IMR-90 (cell line): ENCODE measurements around the gene DPH3. TPM values are rescaled to one million over a fixed set of nuclear protein-coding genes. Genes with fewer than 3 reads are reported as not detected.

ENCODE experiments used
- ATAC-seq: fragments of 200-7000 bp; cut with Tn5 transposase; 2 replicates; pipeline ENCODE4 v1.9.1; 2020; ENCODE audit warnings: low read depth, mild to moderate bottlenecking, moderate library complexity
- BruUV-seq: library from RNA; stranded (reverse); fragments of 400-500 nt; replicated peaks from 2 replicates; lab custom pipeline; 2021; lab: Mats Ljungman, UMichigan
- CTCF ChIA-PET: fragments of 300-600 bp; formaldehyde crosslinking; extraction: SDS; loops from one replicate; lab custom pipeline; 2021; ENCODE audit warnings: antibody characterized with exemption; lab: Yijun Ruan, JAX
- POLR2A ChIA-PET: fragments of 300-600 bp; sonication (Branson Sonifier 250); formaldehyde crosslinking; loops from one replicate; lab custom pipeline; 2022; ENCODE audit warnings: antibody characterized with exemption; ENCODE audit not compliant: unreplicated experiment; lab: Charles Lee
- DNase-seq: peaks from one replicate; pipeline ENCODE4 v3.0.0; 2013
- H2AFZ ChIP-seq: replicated peaks from 2 replicates; pipeline ENCODE3; 2013; ENCODE audit warnings: low read length, mild to moderate bottlenecking; ENCODE audit not compliant: poor library complexity
- H2AK5ac ChIP-seq: 2 replicates; pipeline ENCODE4 v1.6.1; 2013; ENCODE audit warnings: low read depth, low read length, inconsistent platforms
- H2AK9ac ChIP-seq: replicated peaks from 2 replicates; pipeline ENCODE3; 2013; ENCODE audit warnings: mild to moderate bottlenecking, low read depth, low read length, moderate library complexity; ENCODE audit not compliant: poor library complexity
- H2BK120ac ChIP-seq: 2 replicates; pipeline ENCODE4 v1.6.1; 2013; ENCODE audit warnings: low read depth, low read length, inconsistent platforms
- H2BK15ac ChIP-seq: 3 replicates; pipeline ENCODE4 v1.6.1; 2013; ENCODE audit warnings: low read depth, low read length, inconsistent platforms
- H2BK20ac ChIP-seq: 2 replicates; pipeline ENCODE4 v1.6.1; 2013; ENCODE audit warnings: low read depth, mild to moderate bottlenecking, inconsistent platforms, low read length, moderate library complexity
- H2BK5ac ChIP-seq: 2 replicates; pipeline ENCODE4 v1.6.1; 2013; ENCODE audit warnings: mild to moderate bottlenecking, low read depth, low read length, inconsistent platforms; ENCODE audit not compliant: poor library complexity, severe bottlenecking
- H3K14ac ChIP-seq: replicated peaks from 2 replicates; pipeline ENCODE4 v1.6.1; 2013; ENCODE audit warnings: low read depth, low read length, inconsistent platforms
- H3K18ac ChIP-seq: 2 replicates; pipeline ENCODE4 v1.6.1; 2013; ENCODE audit warnings: low read depth, low read length, control low read depth
- H3K23ac ChIP-seq: 2 replicates; pipeline ENCODE4 v1.6.1; 2013; ENCODE audit warnings: low read depth, low read length, inconsistent platforms
- H3K27ac ChIP-seq: 2 replicates; pipeline ENCODE4 v1.5.1; 2013; ENCODE audit warnings: mild to moderate bottlenecking, control low read depth, low read length; ENCODE audit not compliant: insufficient read depth
- H3K27me3 ChIP-seq: 2 replicates; pipeline ENCODE4 v1.6.1; 2013; ENCODE audit warnings: low read length; ENCODE audit not compliant: control insufficient read depth, insufficient read depth
- H3K36me3 ChIP-seq: 2 replicates; pipeline ENCODE4 v1.6.1; 2013; ENCODE audit warnings: low read length, mixed read lengths; ENCODE audit not compliant: control insufficient read depth, insufficient read depth
- H3K4ac ChIP-seq: 2 replicates; pipeline ENCODE4 v1.6.1; 2013; ENCODE audit warnings: low read depth, low read length, inconsistent platforms
- H3K4me1 ChIP-seq: 2 replicates; pipeline ENCODE4 v1.6.1; 2013; ENCODE audit warnings: low read length, mixed read lengths; ENCODE audit not compliant: control insufficient read depth, insufficient read depth
- H3K4me2 ChIP-seq: 2 replicates; pipeline ENCODE4 v1.6.1; 2013; ENCODE audit warnings: low read depth, mild to moderate bottlenecking, control low read depth, low read length, moderate library complexity
- H3K4me3 ChIP-seq: 2 replicates; pipeline ENCODE4 v1.5.1; 2013; ENCODE audit warnings: low read depth, mild to moderate bottlenecking, control low read depth, low read length, moderate library complexity; ENCODE audit not compliant: insufficient read depth
- H3K56ac ChIP-seq: 2 replicates; pipeline ENCODE4 v1.6.1; 2013; ENCODE audit warnings: low read length, inconsistent platforms; ENCODE audit not compliant: insufficient read depth; ENCODE audit errors: extremely low read depth
- H3K79me1 ChIP-seq, 2 experiments: 2 replicates each; pipeline ENCODE4 v1.6.1; 2013; ENCODE audit warnings: low read length in 2 of 2, inconsistent platforms in 1 of 2, low read depth in 1 of 2
- H3K9ac ChIP-seq: 2 replicates; pipeline ENCODE4 v1.6.1; 2013; ENCODE audit warnings: low read depth, low read length, control low read depth
- H3K9me1 ChIP-seq: 2 replicates; pipeline ENCODE4 v1.6.1; 2013; ENCODE audit warnings: low read length, inconsistent platforms; ENCODE audit not compliant: insufficient read depth
- H3K9me3 ChIP-seq: 2 replicates; pipeline ENCODE4 v1.6.1; 2013; ENCODE audit warnings: low read length; ENCODE audit not compliant: control insufficient read depth, insufficient read depth
- H4K20me1 ChIP-seq: 2 replicates; pipeline ENCODE4 v1.6.1; 2013; ENCODE audit warnings: low read length, inconsistent platforms; ENCODE audit not compliant: insufficient read depth
- H4K5ac ChIP-seq: 2 replicates; pipeline ENCODE4 v1.6.1; 2013; ENCODE audit warnings: mild to moderate bottlenecking, low read depth, low read length, control low read depth
- H4K8ac ChIP-seq, 2 experiments: 2 replicates each; pipeline ENCODE4 v1.6.1; 2013; ENCODE audit warnings: low read depth in 2 of 2, low read length in 2 of 2, control low read depth in 1 of 2, inconsistent platforms in 1 of 2
- H4K91ac ChIP-seq: 2 replicates; pipeline ENCODE4 v1.6.1; 2013; ENCODE audit warnings: low read depth, low read length, inconsistent platforms; ENCODE audit not compliant: insufficient read depth
- BHLHE40 ChIP-seq: fragments of 150-350 bp; IDR thresholded peaks from 2 replicates; pipeline ENCODE4 v1.6.1; 2016; ENCODE audit warnings: mild to moderate bottlenecking, low read depth, low read length
- CEBPB ChIP-seq: IDR thresholded peaks from 2 replicates; pipeline ENCODE4 v1.6.1; 2012; ENCODE audit warnings: low read depth, low read length, improper control_type of control experiment
- CTCF ChIP-seq: conservative IDR thresholded peaks from 2 replicates; pipeline ENCODE4 v1.5.1; 2012; ENCODE audit warnings: mild to moderate bottlenecking, low read depth, low read length, improper control_type of control experiment
- FOS ChIP-seq: fragments of 150-350 bp; IDR thresholded peaks from 2 replicates; pipeline ENCODE4 v1.6.1; 2016; ENCODE audit warnings: low read depth, low read length
- MAFK ChIP-seq: IDR thresholded peaks from 2 replicates; pipeline ENCODE4 v1.6.1; 2012; ENCODE audit warnings: low read depth, low read length, improper control_type of control experiment
- MAZ ChIP-seq: IDR thresholded peaks from 2 replicates; pipeline ENCODE4 v1.6.1; 2012; ENCODE audit warnings: low read depth, mild to moderate bottlenecking, low read length, improper control_type of control experiment, moderate library complexity, borderline replicate concordance
- RAD21 ChIP-seq: IDR thresholded peaks from 2 replicates; pipeline ENCODE4 v1.6.1; 2012; ENCODE audit warnings: low read length, improper control_type of control experiment
- RFX5 ChIP-seq: IDR thresholded peaks from 2 replicates; pipeline ENCODE4 v1.8.0; 2012; ENCODE audit warnings: low read depth, mild to moderate bottlenecking, low read length, moderate library complexity
- SMC3 ChIP-seq: fragments of 150-350 bp; IDR thresholded peaks from 2 replicates; pipeline ENCODE4 v1.6.1; 2016; ENCODE audit warnings: low read depth, mild to moderate bottlenecking, antibody characterized with exemption, low read length, moderate library complexity
- USF2 ChIP-seq: fragments of 150-350 bp; IDR thresholded peaks from 2 replicates; pipeline ENCODE4 v1.6.1; 2017; ENCODE audit warnings: mild to moderate bottlenecking, antibody characterized with exemption, low read length, low read depth
- WGBS, 2 experiments: methylation state at CpG; one replicate each; pipeline versions ENCODE4 v1.1.5 to v1.1.7; 2013; ENCODE audit warnings: missing lambda C conversion rate in 2 of 2; ENCODE audit not compliant: insufficient read length in 1 of 2; ENCODE audit errors: extremely low coverage in 2 of 2; 5-methylcytosine and 5-hydroxymethylcytosine counted together
- dilution Hi-C: fragments of 300-500 bp; cut with HindIII; formaldehyde crosslinking; loops from one replicate; pipeline ENCODE4 v1.14.3; 2018; ENCODE audit warnings: low sequenced_read_pairs; ENCODE audit not compliant: unreplicated experiment
- in situ Hi-C: fragments of 300-500 bp; cut with MboI; formaldehyde crosslinking; loops from 3 replicates; pipeline ENCODE4 v1.14.3; 2019; ENCODE audit warnings: low sequenced_read_pairs, inconsistent platforms, mixed read lengths
- intact Hi-C: fragments of 100-400 bp; cut with micrococcal nuclease; formaldehyde crosslinking; loops from 2 replicates; pipeline ENCODE4 v1.10.0; 2022
- polyA plus RNA-seq, 3 experiments: library from polyadenylated mRNA; depleted of rRNA; stranded (reverse); fragments of >200 nt; gene quantifications; 2 replicates each; pipeline ENCODE4 v1.2.3, GENCODE V29; 2012; ENCODE audit warnings: low replicate concordance in 1 of 3
- total RNA-seq: library from RNA; depleted of rRNA; stranded (reverse); fragments of >200 nt; gene quantifications from 2 replicates; pipeline ENCODE4 v1.2.3, GENCODE V29; 2012

Gene DPH3
- total and polyA plus RNA-seq, 2 of the 4 experiments (the other 2 are of a cell fraction): 12.9 to 32.1 TPM

GRCh38 chr3:16270855-16271254 lies 6.1 kb upstream of the DPH3 start:
- H3K27ac ChIP-seq: no peak overlapping the region
- no peak overlapping the region for H2AK9ac ChIP-seq
- no TSS peak for BruUV-seq
- no peak overlapping the region for H2BK20ac ChIP-seq
- no peak overlapping the region for H3K9ac ChIP-seq
- H3K18ac ChIP-seq: no peak overlapping the region
- no peak overlapping the region for H4K8ac ChIP-seq
- whole genome bisulfite sequencing, 2 experiments: 100% methylated on average over 4 of the region's 10 CpGs; no CpG with 5 or more reads in 1 of the 2 experiments
- TF ChIP-seq MAFK: no peak
- no peak for TF ChIP-seq RAD21
- TF ChIP-seq CTCF: no peak
- no peak for TF ChIP-seq RFX5
- no peak for TF ChIP-seq USF2
- no peak for TF ChIP-seq BHLHE40
- TF ChIP-seq CEBPB: no peak
- TF ChIP-seq FOS: no peak
- no peak for TF ChIP-seq SMC3
- no peak for TF ChIP-seq MAZ
- H3K9me1 ChIP-seq: no peaks in the 10 kb centered on the region
- no peak overlapping the region for H3K56ac ChIP-seq
- H2AFZ ChIP-seq: no peak overlapping the region
- POLR2A ChIA-PET: no interaction called here
- no peaks in the 10 kb centered on the region for H3K9me3 ChIP-seq
- H3K4me2 ChIP-seq: no peak overlapping the region
- CTCF ChIA-PET: no interaction called here
- H3K27me3 ChIP-seq: no peaks in the 10 kb centered on the region
- ATAC-seq (no peak), DNase-seq (no peak)
- H2AK5ac ChIP-seq: no peak overlapping the region
- H2BK15ac ChIP-seq: no peak overlapping the region
- no peak overlapping the region for H4K5ac ChIP-seq
- no peak overlapping the region for H2BK5ac ChIP-seq
- H4K20me1 ChIP-seq: no peaks in the 10 kb centered on the region
- H3K4me3 ChIP-seq: no peak overlapping the region
- dilution Hi-C loops (no loop called here), intact Hi-C loops (loop anchor here (10.0 kb wide), 1 partner anchor 964 kb away; no protein-coding TSS in a partner anchor), in situ Hi-C loops (no loop called here)
- peaks cover 5% of the 10 kb centered on the region; the same call in 1 of the 2 replicates for H3K36me3 ChIP-seq
- H3K4ac ChIP-seq: no peak overlapping the region
- no peak overlapping the region for H4K91ac ChIP-seq
- H2BK120ac ChIP-seq: no peak overlapping the region
- H3K79me1 ChIP-seq: peaks cover 9 to 14% of the 10 kb centered on the region in 2 experiments; a peak in 2 of 4 replicates
- no peaks in the 10 kb centered on the region for H3K4me1 ChIP-seq
- H3K23ac ChIP-seq: no peak overlapping the region
- no peak overlapping the region for H3K14ac ChIP-seq
